ENCODE measurements around the gene TREML2. TPM values are rescaled to one million over a fixed set of nuclear protein-coding genes. Genes with fewer than 3 reads are reported as not detected.
A peak's percentile ranks its signal among the peaks of the same experiment; 100 is the strongest.
"Not testable (repeated sequence)": the region's sequence is repeated elsewhere in the genome, so short reads cannot be mapped to it uniquely, and the experiment has no call there.

The TREML2 gene
- 6.3 TPM for polyA plus RNA-seq (2013)

DNA sequence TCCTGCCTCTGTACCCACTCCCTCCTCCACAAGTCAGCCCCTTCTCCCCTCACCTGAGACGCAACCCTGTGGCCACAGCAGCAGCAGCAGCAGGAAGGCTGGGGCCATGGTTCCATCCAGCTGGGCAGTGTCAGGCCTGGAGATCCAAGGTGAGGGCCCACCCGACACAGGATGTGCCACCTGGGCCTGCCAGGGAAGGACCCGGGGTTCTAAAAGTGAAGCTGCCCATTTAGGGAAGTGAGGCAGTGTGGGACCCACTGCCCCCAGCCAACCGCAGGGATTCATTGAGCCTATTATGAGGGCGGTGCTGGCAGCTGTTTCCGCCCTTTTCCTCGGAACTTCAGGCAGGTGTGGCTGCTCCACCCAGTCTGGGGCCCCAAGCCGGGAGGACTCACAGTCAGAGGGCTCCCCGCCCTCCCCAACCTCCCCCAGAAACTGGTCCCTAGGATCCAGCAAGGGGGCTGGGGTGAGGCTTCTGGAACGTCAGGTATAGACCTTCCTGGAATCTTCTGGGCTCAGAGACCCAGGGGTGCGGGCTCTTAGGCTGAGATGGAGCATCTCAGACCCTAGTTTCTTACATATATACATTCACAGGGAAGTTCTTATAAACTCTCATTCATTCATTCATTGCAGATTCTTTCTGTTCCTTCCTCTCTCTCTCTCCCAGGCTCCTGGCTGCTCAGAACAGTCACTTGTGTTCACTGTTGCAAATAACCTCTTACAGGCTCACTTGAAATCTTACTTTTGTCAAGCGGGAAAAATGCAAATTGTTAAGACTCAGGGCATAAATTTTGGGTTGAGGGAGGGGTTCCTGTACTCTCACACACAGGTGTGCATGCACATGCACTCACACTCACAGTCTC lies at the start of gene TREML2:
Gene TREML2 (minus strand): TSS at position 249 of the 863 bp plus-strand sequence. CDS start 141 bp downstream, at position 108.
- Histone ChIP-seq H3K27me3 (replicated peaks in 2 of 5; ENCODE audit: control insufficient read depth in 4 of 5, insufficient read depth in 5 of 5, low read length in 4 of 5) (no peaks in the 10 kb centered on the region), H3K9me3 (ENCODE audit: control extremely low read depth in 1 of 5, control insufficient read depth in 4 of 5, insufficient read depth in 2 of 5, low read depth in 1 of 5, low read length in 4 of 5) (no peaks in the 10 kb centered on the region), H3K27ac (ENCODE audit: insufficient read depth in 1 of 2, low read depth in 1 of 2, low read length in 2 of 2, poor library complexity in 1 of 2, severe bottlenecking in 2 of 2) (peak within 1 kb of the TSS; percentile 84 to 90), H3K4me1 (ENCODE audit: control extremely low read depth in 1 of 4, control insufficient read depth in 4 of 4, insufficient read depth in 4 of 4, low read length in 3 of 4) (peaks cover 19 to 49% (median 43%) of the 10 kb centered on the region in 4 experiments), H3K4me3 (ENCODE audit: control insufficient read depth in 1 of 7, extremely low read depth in 1 of 7, insufficient read depth in 4 of 7, low read depth in 2 of 7, low read length in 6 of 7) (peak within 1 kb of the TSS in 6 of 7 experiments; percentile 26 to 69 (median 46)), H3K36me3 (ENCODE audit: control insufficient read depth in 4 of 4, insufficient read depth in 4 of 4, low read length in 3 of 4) (peaks cover 0 to 9% (median 4%) of the 10 kb centered on the region in 4 experiments)
- CTCF ChIA-PET: interaction anchor here (0.7 to 3.1 kb wide), 9 partner anchors 9 to 132 kb away, joined by 3 to 19 read pairs (median 4); no protein-coding TSS in a partner anchor
- 2% methylated on average over 10 of the region's 12 CpGs for WGBS (ENCODE audit: insufficient coverage)
- POLR2A ChIA-PET: interaction anchor here (0.6 to 1.7 kb wide), 2 partner anchors 10 to 98 kb away, joined by 3 to 4 read pairs; no protein-coding TSS in a partner anchor
- DNase-seq: peak; percentile 57 to 93 (median 91)

DNA sequence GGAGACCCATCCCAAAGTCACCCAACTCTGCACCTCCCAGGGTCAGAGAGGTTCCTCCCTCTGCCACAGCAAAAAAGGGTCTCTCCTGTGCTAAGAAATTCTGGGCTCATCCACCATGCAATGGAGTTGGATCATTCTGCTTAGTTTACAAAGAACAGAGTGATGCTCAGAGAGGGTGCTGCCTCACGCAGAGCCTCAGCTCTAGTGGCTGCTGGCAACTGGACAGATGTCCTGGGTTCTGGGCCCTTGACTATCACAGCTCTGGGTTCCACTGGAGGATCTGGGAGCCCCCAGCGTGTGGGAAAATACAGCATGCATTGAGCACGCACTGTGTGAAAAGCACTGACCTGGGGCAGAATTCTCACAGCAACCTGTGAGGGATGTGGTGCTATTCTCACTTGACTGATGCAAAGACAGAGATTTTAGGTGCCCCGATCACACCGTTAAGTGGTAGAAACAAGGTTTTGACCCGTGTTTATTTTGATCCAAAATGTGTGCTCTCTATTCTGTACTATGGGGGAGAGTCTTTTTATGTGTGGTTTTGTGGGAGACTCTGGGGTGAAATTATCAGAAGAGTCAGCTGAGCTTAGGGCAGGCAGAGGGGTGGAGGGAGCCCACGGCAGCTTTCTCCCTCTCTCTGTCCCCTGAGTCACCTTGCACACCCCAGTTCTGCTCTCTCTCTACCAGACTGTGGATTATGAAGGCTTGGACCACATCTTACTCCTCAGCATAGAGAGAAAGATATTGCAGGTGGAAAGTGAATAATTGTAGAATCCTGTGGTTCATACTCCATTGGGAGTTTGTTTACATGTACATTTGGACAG lies 47.1 kb upstream of the TREML2 start:
- CTCF ChIA-PET: interaction anchor here (1.3 to 1.4 kb wide), 2 partner anchors 11 to 17 kb away, joined by 3 read pairs; no protein-coding TSS in a partner anchor

DNA sequence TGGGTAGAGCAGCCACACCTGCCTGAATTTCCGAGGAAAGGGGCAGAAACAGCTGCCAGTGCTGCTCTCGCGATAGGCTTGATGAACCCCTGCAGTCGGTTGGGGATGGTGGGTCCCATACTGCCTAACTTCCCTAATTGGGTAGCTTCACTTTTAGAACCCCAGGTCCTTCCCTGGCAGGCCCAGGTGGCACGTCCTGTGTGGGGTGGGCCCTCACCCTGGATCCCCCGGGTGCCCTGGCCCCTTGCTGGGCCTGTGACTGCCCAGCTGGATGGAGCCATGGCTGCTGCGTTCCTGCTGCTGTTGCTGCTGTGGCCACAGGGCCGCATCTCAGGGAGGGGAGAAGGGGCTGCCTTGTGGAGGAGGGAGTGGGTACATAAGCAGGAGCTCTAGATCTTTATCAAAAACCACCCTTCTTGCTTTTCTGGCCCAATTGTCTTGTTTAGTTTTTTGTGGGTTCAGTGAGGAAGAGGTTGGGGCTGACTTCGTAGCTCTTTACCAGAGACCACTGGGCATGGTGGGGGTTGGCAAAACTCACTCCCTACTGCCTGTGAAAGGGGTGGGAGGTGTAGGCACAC lies 46.4 kb upstream of the TREML2 start:
- Histone ChIP-seq H3K27me3 (replicated peaks in 2 of 5; ENCODE audit: control insufficient read depth in 4 of 5, insufficient read depth in 5 of 5, low read length in 4 of 5) (no peaks in the 10 kb centered on the region), H3K36me3 (ENCODE audit: control insufficient read depth in 4 of 4, insufficient read depth in 4 of 4, low read length in 3 of 4) (no peaks in the 10 kb centered on the region), H3K27ac (ENCODE audit: insufficient read depth in 1 of 2, low read depth in 1 of 2, low read length in 2 of 2, poor library complexity in 1 of 2, severe bottlenecking in 2 of 2) (no peak overlapping the region), H3K4me3 (ENCODE audit: control insufficient read depth in 1 of 7, extremely low read depth in 1 of 7, insufficient read depth in 4 of 7, low read depth in 2 of 7, low read length in 6 of 7) (no peak overlapping the region), H3K9me3 (ENCODE audit: control extremely low read depth in 1 of 5, control insufficient read depth in 4 of 5, insufficient read depth in 2 of 5, low read depth in 1 of 5, low read length in 4 of 5) (no peaks in the 10 kb centered on the region), H3K4me1 (ENCODE audit: control extremely low read depth in 1 of 4, control insufficient read depth in 4 of 4, insufficient read depth in 4 of 4, low read length in 3 of 4) (peaks cover 0 to 12% (median 3%) of the 10 kb centered on the region in 4 experiments)
- CTCF ChIA-PET: interaction anchor here (1.3 to 1.4 kb wide), 2 partner anchors 11 to 16 kb away, joined by 3 read pairs; no protein-coding TSS in a partner anchor
- DNase-seq: peak in 2 of 3 donors; percentile 20 to 29
- WGBS (ENCODE audit: insufficient coverage): 58% methylated on average over 6 of the region's 9 CpGs
- POLR2A ChIA-PET: no interaction called here

More for the DNA sequence above, 47.1 kb upstream of the TREML2 start:
- no peaks in the 10 kb centered on the region for H3K27me3 ChIP-seq (replicated peaks in 2 of 5; ENCODE audit: control insufficient read depth in 4 of 5, insufficient read depth in 5 of 5, low read length in 4 of 5)
- no peaks in the 10 kb centered on the region for H3K9me3 ChIP-seq (ENCODE audit: control extremely low read depth in 1 of 5, control insufficient read depth in 4 of 5, insufficient read depth in 2 of 5, low read depth in 1 of 5, low read length in 4 of 5)
- DNase-seq: peak in 2 of 3 donors; percentile 36 to 49
- H3K4me1 ChIP-seq (ENCODE audit: control extremely low read depth in 1 of 4, control insufficient read depth in 4 of 4, insufficient read depth in 4 of 4, low read length in 3 of 4): peaks cover 0 to 12% (median 3%) of the 10 kb centered on the region in 4 experiments
- no peaks in the 10 kb centered on the region for H3K36me3 ChIP-seq (ENCODE audit: control insufficient read depth in 4 of 4, insufficient read depth in 4 of 4, low read length in 3 of 4)
- H3K27ac ChIP-seq (ENCODE audit: insufficient read depth in 1 of 2, low read depth in 1 of 2, low read length in 2 of 2, poor library complexity in 1 of 2, severe bottlenecking in 2 of 2): no peak overlapping the region
- H3K4me3 ChIP-seq (ENCODE audit: control insufficient read depth in 1 of 7, extremely low read depth in 1 of 7, insufficient read depth in 4 of 7, low read depth in 2 of 7, low read length in 6 of 7): no peak overlapping the region
- POLR2A ChIA-PET: interaction anchor here (0.7 to 0.9 kb wide), 2 partner anchors 62 to 67 kb away, joined by 3 read pairs; no protein-coding TSS in a partner anchor
- WGBS (ENCODE audit: insufficient coverage): 96% methylated on average over 5 of the region's 7 CpGs

GRCh38 chr6:41246529-41246928 lies 45.6 kb upstream of the TREML2 start:
- DNase-seq; H3K36me3 ChIP-seq (ENCODE audit: control insufficient read depth in 4 of 4, insufficient read depth in 4 of 4, low read length in 3 of 4); POLR2A ChIA-PET; CTCF ChIA-PET; H3K9me3 ChIP-seq (ENCODE audit: control extremely low read depth in 1 of 5, control insufficient read depth in 4 of 5, insufficient read depth in 2 of 5, low read depth in 1 of 5, low read length in 4 of 5); H3K27ac ChIP-seq (ENCODE audit: insufficient read depth in 1 of 2, low read depth in 1 of 2, low read length in 2 of 2, poor library complexity in 1 of 2, severe bottlenecking in 2 of 2); H3K4me3 ChIP-seq (ENCODE audit: control insufficient read depth in 1 of 7, extremely low read depth in 1 of 7, insufficient read depth in 4 of 7, low read depth in 2 of 7, low read length in 6 of 7); H3K27me3 ChIP-seq (replicated peaks in 2 of 5; ENCODE audit: control insufficient read depth in 4 of 5, insufficient read depth in 5 of 5, low read length in 4 of 5): not testable (repeated sequence)
- H3K4me1 ChIP-seq (ENCODE audit: control extremely low read depth in 1 of 4, control insufficient read depth in 4 of 4, insufficient read depth in 4 of 4, low read length in 3 of 4): peaks cover 0 to 12% (median 3%) of the 10 kb centered on the region in 4 experiments
- WGBS (ENCODE audit: insufficient coverage): no CpG with 5 or more reads among the region's 4 CpGs

- H3K27me3 ChIP-seq (replicated peaks in 2 of 5; ENCODE audit: control insufficient read depth in 4 of 5, insufficient read depth in 5 of 5, low read length in 4 of 5): peaks cover 0 to 25% (median 5%) of the 10 kb centered on the region in 5 experiments
- ChIA-PET POLR2A (no interaction called here), CTCF (interaction anchor here (0.9 to 1.4 kb wide), 2 partner anchors 57 to 80 kb away, joined by 3 to 4 read pairs; no protein-coding TSS in a partner anchor)
- H3K27ac ChIP-seq (ENCODE audit: insufficient read depth in 1 of 2, low read depth in 1 of 2, low read length in 2 of 2, poor library complexity in 1 of 2, severe bottlenecking in 2 of 2): no peak overlapping the region
- H3K36me3 ChIP-seq (ENCODE audit: control insufficient read depth in 4 of 4, insufficient read depth in 4 of 4, low read length in 3 of 4): no peaks in the 10 kb centered on the region
- no peak for DNase-seq
- H3K9me3 ChIP-seq (ENCODE audit: control extremely low read depth in 1 of 5, control insufficient read depth in 4 of 5, insufficient read depth in 2 of 5, low read depth in 1 of 5, low read length in 4 of 5): no peaks in the 10 kb centered on the region
- no peaks in the 10 kb centered on the region for H3K4me1 ChIP-seq (ENCODE audit: control extremely low read depth in 1 of 4, control insufficient read depth in 4 of 4, insufficient read depth in 4 of 4, low read length in 3 of 4)
- H3K4me3 ChIP-seq (ENCODE audit: control insufficient read depth in 1 of 7, extremely low read depth in 1 of 7, insufficient read depth in 4 of 7, low read depth in 2 of 7, low read length in 6 of 7): no peak overlapping the region
- 44% methylated on average over 5 of the region's 22 CpGs for WGBS (ENCODE audit: insufficient coverage)
These were observed 38.7 kb upstream of the TREML2 start for GRCh38 chr6:41239467-41240159.

DNA sequence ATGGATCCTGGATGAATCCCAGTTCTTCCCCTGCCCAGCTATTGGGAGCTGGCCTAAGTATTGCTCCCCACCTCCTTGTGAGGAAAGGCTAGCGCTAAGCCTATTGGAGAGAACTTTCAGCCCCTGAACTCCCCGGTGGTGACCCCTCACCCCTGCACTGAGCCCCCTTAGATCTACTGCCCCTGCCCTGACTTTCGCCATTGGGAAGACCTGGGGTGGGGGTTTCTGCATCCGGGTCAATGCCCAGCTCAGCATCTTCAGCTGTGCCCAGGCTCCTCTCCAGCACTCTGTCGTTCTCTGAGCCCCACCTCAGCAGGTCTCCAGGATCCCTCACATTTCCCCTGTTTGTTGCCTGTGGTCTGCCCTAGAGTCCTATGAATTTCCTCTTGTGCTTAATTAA lies 36.2 kb upstream of the TREML2 start:
- Histone ChIP-seq H3K4me1 (ENCODE audit: control extremely low read depth in 1 of 4, control insufficient read depth in 4 of 4, insufficient read depth in 4 of 4, low read length in 3 of 4) (no peaks in the 10 kb centered on the region), H3K27ac (ENCODE audit: insufficient read depth in 1 of 2, low read depth in 1 of 2, low read length in 2 of 2, poor library complexity in 1 of 2, severe bottlenecking in 2 of 2) (no peak overlapping the region), H3K36me3 (ENCODE audit: control insufficient read depth in 4 of 4, insufficient read depth in 4 of 4, low read length in 3 of 4) (no peaks in the 10 kb centered on the region), H3K9me3 (ENCODE audit: control extremely low read depth in 1 of 5, control insufficient read depth in 4 of 5, insufficient read depth in 2 of 5, low read depth in 1 of 5, low read length in 4 of 5) (no peaks in the 10 kb centered on the region), H3K27me3 (replicated peaks in 2 of 5; ENCODE audit: control insufficient read depth in 4 of 5, insufficient read depth in 5 of 5, low read length in 4 of 5) (peaks cover 0 to 25% (median 5%) of the 10 kb centered on the region in 5 experiments), H3K4me3 (ENCODE audit: control insufficient read depth in 1 of 7, extremely low read depth in 1 of 7, insufficient read depth in 4 of 7, low read depth in 2 of 7, low read length in 6 of 7) (no peak overlapping the region)
- ChIA-PET POLR2A (no interaction called here), CTCF (no interaction called here)
- 75% methylated on average over 3 of the region's 5 CpGs for WGBS (ENCODE audit: insufficient coverage)
- DNase-seq: no peak
